OCI-LY3 (cell line): ENCODE data around the gene NENF.

ENCODE experiments used
- H2AFZ ChIP-seq: fragments of 200-600, 300-600 bp; shearing (Covaris generic); 2 replicates; pipeline ENCODE4 v1.6.0; 2014; ENCODE audit warnings: antibody characterized with exemption, low read depth, low read length
- H3K27ac ChIP-seq: fragments of 200-600, 300-600 bp; sonication (generic); 2 replicates; pipeline ENCODE4 v1.5.1; 2014; ENCODE audit warnings: mild to moderate bottlenecking, low read length, moderate library complexity, mixed read lengths
- H3K27me3 ChIP-seq: fragments of 200-600, 300-600 bp; sonication (generic); 2 replicates; pipeline ENCODE4 v1.6.1; 2014; ENCODE audit warnings: low read depth, low read length, mixed read lengths
- H3K36me3 ChIP-seq: fragments of 200-600, 300-600 bp; sonication (generic); replicated peaks from 2 replicates; pipeline ENCODE3; 2014; ENCODE audit warnings: low read depth, low read length, mixed read lengths
- H3K4me1 ChIP-seq: fragments of 300-600, 200-600 bp; sonication (generic); 2 replicates; pipeline ENCODE4 v1.6.1; 2014; ENCODE audit warnings: low read length, mixed read lengths
- H3K4me2 ChIP-seq: fragments of 200-600, 300-600 bp; sonication (generic); 2 replicates; pipeline ENCODE4 v1.6.1; 2014; ENCODE audit warnings: low read length, mixed read lengths
- H3K4me3 ChIP-seq: fragments of 300-600, 200-600 bp; sonication (generic); 2 replicates; pipeline ENCODE4 v1.5.1; 2014; ENCODE audit warnings: antibody characterized with exemption, mild to moderate bottlenecking, low read length, moderate library complexity
- H3K79me2 ChIP-seq: fragments of 300-600, 200-600 bp; shearing (Covaris generic); 2 replicates; pipeline ENCODE4 v1.6.1; 2014; ENCODE audit warnings: mild to moderate bottlenecking, low read length, mixed read lengths
- H3K9ac ChIP-seq: fragments of 300-600, 200-600 bp; shearing (Covaris generic); 2 replicates; pipeline ENCODE4 v1.6.0; 2014; ENCODE audit warnings: mild to moderate bottlenecking, low read length, moderate library complexity
- H3K9me3 ChIP-seq: fragments of 200-600, 300-600 bp; shearing (Covaris generic); 2 replicates; pipeline ENCODE4 v1.6.1; 2014; ENCODE audit warnings: low read length, mixed read lengths; ENCODE audit not compliant: insufficient read depth
- H4K20me1 ChIP-seq: fragments of 200-600, 300-600 bp; sonication (generic); 2 replicates; pipeline ENCODE4 v1.6.1; 2016; ENCODE audit warnings: low read length, mixed read lengths; ENCODE audit not compliant: insufficient read depth
- EZH2phosphoT487 ChIP-seq: fragments of 200-600 bp; shearing (Covaris generic); IDR thresholded peaks from 2 replicates; pipeline ENCODE4 v1.6.1; 2018; ENCODE audit warnings: antibody characterized with exemption, mixed run types, low read depth
- TF ChIP-seq, protein P1 (sequence below): fragments of 200-600, 300-600 bp; sonication (generic); IDR thresholded peaks from 2 replicates; pipeline ENCODE4 v1.5.1; 2014; ENCODE audit warnings: antibody characterized with exemption, low read length, low read depth

The NENF gene

DNA sequence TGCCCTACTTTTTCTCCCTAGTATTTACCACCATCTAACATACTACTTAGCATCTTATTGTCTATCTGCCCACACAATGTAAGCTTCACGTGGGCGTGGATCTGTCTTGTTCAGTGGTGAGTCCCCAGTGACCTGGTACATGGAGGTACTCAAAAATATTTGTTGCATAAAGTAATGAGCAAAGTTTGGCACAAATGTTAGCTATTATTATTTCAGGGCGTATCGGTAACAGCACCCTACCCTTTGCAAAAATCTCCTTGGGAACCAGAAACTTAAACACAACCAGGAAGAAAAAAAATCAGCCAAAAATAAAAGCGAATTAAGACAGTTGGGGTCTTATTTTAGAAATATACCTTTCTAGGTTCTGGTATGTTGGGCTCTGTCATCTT is 454 bp upstream of the NENF start:
- peak overlapping the region; percentile 81 for H3K9ac ChIP-seq
- peaks cover 11% of the 10 kb centered on the region for H3K4me1 ChIP-seq
- H3K36me3 ChIP-seq = peaks cover 3% of the 10 kb centered on the region
- peak overlapping the region; percentile 84 for H3K4me3 ChIP-seq
- 0 out of 2 replicates have a peak, but pooled peaks cover 4% of the 10 kb centered on the region for H3K27me3 ChIP-seq
- peaks cover 27% of the 10 kb centered on the region for H3K79me2 ChIP-seq
- no peaks in the 10 kb centered on the region for H4K20me1 ChIP-seq
- H3K27ac ChIP-seq = no peak overlapping the region
- TF ChIP-seq EZH2phosphoT487 = no peak
- TF ChIP-seq, protein P1, sequence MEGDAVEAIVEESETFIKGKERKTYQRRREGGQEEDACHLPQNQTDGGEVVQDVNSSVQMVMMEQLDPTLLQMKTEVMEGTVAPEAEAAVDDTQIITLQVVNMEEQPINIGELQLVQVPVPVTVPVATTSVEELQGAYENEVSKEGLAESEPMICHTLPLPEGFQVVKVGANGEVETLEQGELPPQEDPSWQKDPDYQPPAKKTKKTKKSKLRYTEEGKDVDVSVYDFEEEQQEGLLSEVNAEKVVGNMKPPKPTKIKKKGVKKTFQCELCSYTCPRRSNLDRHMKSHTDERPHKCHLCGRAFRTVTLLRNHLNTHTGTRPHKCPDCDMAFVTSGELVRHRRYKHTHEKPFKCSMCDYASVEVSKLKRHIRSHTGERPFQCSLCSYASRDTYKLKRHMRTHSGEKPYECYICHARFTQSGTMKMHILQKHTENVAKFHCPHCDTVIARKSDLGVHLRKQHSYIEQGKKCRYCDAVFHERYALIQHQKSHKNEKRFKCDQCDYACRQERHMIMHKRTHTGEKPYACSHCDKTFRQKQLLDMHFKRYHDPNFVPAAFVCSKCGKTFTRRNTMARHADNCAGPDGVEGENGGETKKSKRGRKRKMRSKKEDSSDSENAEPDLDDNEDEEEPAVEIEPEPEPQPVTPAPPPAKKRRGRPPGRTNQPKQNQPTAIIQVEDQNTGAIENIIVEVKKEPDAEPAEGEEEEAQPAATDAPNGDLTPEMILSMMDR = no peak
- H3K9me3 ChIP-seq = no peaks in the 10 kb centered on the region
- H3K4me2 ChIP-seq = peak overlapping the region; percentile 96
- H2AFZ ChIP-seq = peak overlapping the region; percentile 99

DNA sequence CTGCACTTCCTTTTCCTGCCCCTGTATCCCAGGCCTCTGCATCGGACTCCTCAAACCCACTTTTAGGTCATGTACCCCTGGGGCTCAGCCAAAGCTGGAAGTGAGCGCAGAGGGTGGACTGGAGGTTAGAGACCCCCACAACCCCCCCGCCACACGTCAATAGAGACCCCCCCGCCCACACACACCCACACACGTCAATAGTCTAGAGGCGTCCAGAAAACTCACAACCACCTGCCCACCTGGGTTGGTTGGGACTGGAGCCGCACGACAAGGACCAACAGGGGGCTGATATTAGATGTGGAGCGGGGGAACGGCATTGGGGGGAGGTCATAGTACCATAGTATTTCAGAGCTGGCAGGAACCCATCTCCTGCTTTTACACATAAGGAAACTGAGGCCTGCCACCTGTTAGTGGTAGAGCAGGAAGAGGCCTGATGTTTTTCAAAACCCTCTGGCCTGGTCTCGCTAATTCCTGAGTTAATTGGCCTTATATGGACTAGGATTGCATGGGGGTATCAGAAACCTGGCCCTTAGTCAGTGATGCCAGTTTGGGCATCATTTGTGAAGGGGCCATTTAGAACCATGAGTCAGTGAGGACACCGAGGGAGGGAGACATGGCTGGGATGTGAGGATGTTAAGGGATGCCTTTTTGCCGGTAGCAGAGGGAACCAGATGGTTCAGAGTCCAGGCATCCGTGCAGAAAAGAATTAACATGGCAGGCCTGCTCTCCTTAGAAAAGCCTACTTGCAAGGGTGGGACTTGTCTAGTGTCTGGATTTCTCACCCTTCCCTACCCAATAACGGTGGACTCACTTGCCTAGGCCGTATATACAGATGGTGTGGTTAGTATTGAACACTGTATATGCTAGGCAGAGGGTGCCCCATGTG is 1.1 kb downstream of the NENF start:
- Histone ChIP-seq H3K9me3 (no peaks in the 10 kb centered on the region), H3K4me3 (peak overlapping the region; percentile 84), H3K9ac (peak overlapping the region; percentile 76), H3K4me2 (peak overlapping the region; percentile 79), H3K79me2 (peaks cover 40% of the 10 kb centered on the region), H3K27me3 (0 out of 2 replicates have a peak, but pooled peaks cover 3% of the 10 kb centered on the region), H3K27ac (no peak overlapping the region), H2AFZ (no peak overlapping the region), H3K4me1 (peaks cover 11% of the 10 kb centered on the region), H4K20me1 (0 out of 2 replicates have a peak, but pooled peaks cover 1% of the 10 kb centered on the region), H3K36me3 (peaks cover 8% of the 10 kb centered on the region)
- TF ChIP-seq, protein P1 = no peak
- TF ChIP-seq EZH2phosphoT487 = no peak

DNA sequence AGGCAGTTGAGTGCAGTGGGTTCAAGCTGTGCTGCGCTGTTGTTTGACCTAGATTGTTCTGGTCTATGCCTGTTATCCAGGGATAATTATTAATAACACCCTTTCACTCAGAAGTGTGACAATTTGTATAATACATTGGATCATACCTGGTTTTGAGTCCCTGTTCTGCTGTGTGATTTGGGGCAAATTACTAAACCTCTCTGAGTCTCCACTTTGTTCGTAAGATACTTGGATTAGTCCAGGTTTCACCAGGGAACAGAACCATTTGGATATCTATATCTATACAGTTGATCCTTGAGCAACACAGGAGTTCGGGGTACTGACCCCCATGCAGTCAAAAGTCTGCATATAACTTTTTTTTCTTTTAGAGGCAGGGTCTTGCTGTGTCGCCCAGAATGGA is 2.3 kb downstream of the NENF start:
- no peaks in the 10 kb centered on the region for H3K9me3 ChIP-seq
- 0 out of 2 replicates have a peak, but pooled peaks cover 3% of the 10 kb centered on the region for H4K20me1 ChIP-seq
- H3K4me1 ChIP-seq = peaks cover 11% of the 10 kb centered on the region
- H3K27ac ChIP-seq = no peak overlapping the region
- no peak for TF ChIP-seq EZH2phosphoT487
- TF ChIP-seq, protein P1 = no peak
- no peaks in the 10 kb centered on the region for H3K27me3 ChIP-seq
- peaks cover 45% of the 10 kb centered on the region for H3K79me2 ChIP-seq
- no peak overlapping the region for H2AFZ ChIP-seq
- peaks cover 8% of the 10 kb centered on the region for H3K36me3 ChIP-seq
- no peak overlapping the region for H3K9ac ChIP-seq
- H3K4me3 ChIP-seq = no peak overlapping the region
- H3K4me2 ChIP-seq = no peak overlapping the region

DNA sequence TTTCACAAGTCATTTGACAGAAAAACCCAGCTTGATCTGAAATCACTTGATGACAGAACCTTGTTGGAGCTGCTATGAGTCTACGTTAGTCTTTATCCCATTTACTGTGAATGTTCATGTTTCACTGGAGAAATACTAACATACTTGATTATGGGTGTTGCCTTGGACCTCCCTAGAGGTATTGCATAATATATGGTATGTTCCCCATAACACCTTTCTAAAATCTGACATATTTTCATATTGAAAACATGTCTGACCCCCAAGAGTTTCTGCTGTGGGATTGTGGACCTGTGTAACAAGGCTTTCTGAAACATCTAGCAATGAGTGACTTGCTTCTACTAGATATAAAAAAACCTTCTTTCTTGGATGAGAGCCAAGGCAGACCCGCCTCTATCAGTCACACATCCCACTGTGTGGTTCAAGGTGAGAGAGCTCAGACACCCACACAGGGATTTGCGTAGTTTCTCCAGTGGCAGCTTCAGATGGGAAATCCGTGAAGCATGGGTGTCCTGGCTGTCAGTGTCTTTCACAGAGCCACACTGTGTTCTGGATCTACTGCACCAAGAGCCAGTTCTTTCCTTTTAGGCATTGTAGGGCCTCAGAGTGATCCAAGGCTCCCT is 4.6 kb downstream of the NENF start:
- H3K79me2 ChIP-seq = peaks cover 53% of the 10 kb centered on the region
- no peak for TF ChIP-seq EZH2phosphoT487
- TF ChIP-seq, protein P1 = no peak

More for the DNA sequence above, 4.6 kb downstream of the NENF start:
- 0 out of 2 replicates have a peak, but pooled peaks cover 3% of the 10 kb centered on the region for H4K20me1 ChIP-seq
- no peak overlapping the region for H2AFZ ChIP-seq
- peaks cover 9% of the 10 kb centered on the region for H3K4me1 ChIP-seq
- no peak overlapping the region for H3K27ac ChIP-seq
- H3K9ac ChIP-seq = no peak overlapping the region
- no peaks in the 10 kb centered on the region for H3K27me3 ChIP-seq
- H3K36me3 ChIP-seq = peaks cover 10% of the 10 kb centered on the region
- H3K4me3 ChIP-seq = no peak overlapping the region
- H3K4me2 ChIP-seq = no peak overlapping the region
- no peaks in the 10 kb centered on the region for H3K9me3 ChIP-seq
